HuH-7.5 (cell line): ENCODE measurements around the gene KRTAP10-9.
"Not testable (repeated sequence)": the region's sequence is repeated elsewhere in the genome, so short reads cannot be mapped to it uniquely, and the experiment has no call there.

Source experiments
- DNase-seq: peaks from one replicate; pipeline ENCODE4 v3.0.0; 2011; ENCODE audit warnings: low spot score

Gene KRTAP10-9

GRCh38 chr21:44595524-44595923 lies 31.4 kb upstream of the KRTAP10-9 start:
- DNase-seq: no peak

GRCh38 chr21:44596068-44596725 lies 30.7 kb upstream of the KRTAP10-9 start:
- no peak for DNase-seq

- DNase-seq: no peak
Observed at GRCh38 chr21:44598061-44598460, 28.8 kb upstream of the KRTAP10-9 start.

DNA sequence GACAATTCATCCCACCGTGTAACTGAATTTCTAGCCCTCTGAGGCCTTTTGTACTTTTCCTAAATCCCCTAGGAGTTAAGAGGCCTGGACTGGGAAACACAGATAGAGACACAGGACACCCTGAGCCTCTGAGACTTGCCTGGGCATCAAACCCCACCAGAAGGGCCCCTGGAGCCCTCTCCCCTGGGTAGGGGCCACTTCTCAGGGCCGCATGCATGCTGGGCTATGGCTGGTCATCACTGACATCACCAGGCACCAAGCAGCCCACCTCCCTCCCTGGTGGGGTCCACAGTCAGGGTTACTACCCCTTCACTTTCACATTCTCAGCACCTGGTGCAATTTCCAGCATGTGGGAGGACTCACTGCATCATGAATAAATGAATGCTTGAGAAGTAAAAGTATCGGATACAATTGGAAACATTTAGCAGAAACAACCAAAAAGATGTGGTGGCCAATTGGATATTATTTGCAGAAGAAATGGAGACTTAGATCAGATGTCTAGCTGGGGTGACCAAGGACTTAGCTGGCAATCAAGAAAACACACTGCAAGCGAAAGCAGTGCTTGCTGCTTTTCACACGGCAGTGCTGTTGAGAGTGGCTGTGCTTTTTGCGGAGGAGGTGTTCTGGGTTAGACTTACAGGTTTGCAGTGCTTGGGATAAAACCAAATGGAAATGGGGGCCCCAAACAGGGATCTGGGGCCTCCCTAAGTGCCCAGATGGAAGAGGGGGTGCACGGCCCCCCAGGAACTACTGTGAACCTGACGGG lies 27.4 kb upstream of the KRTAP10-9 start:
- no peak for DNase-seq

- not testable (repeated sequence) for DNase-seq
Observed at GRCh38 chr21:44600118-44600978, 26.5 kb upstream of the KRTAP10-9 start, which contains the start of gene KRTAP10-7. Gene KRTAP10-7, plus strand, starts transcription at chr21:44600597. Its CDS starts 25 bp downstream, at chr21:44600622.

GRCh38 chr21:44601091-44601490 lies 25.8 kb upstream of the KRTAP10-9 start:
- not testable (repeated sequence) for DNase-seq

GRCh38 chr21:44601596-44602462 lies 25.1 kb upstream of the KRTAP10-9 start:
- DNase-seq: no peak

GRCh38 chr21:44602463-44602850 lies 24.4 kb upstream of the KRTAP10-9 start:
- no peak for DNase-seq

- no peak for DNase-seq
Observed at GRCh38 chr21:44603109-44603875, 23.6 kb upstream of the KRTAP10-9 start.

GRCh38 chr21:44603911-44604310 lies 23.0 kb upstream of the KRTAP10-9 start:
- DNase-seq: no peak

- DNase-seq: no peak
Observed at GRCh38 chr21:44606495-44606894, 20.4 kb upstream of the KRTAP10-9 start.

DNA sequence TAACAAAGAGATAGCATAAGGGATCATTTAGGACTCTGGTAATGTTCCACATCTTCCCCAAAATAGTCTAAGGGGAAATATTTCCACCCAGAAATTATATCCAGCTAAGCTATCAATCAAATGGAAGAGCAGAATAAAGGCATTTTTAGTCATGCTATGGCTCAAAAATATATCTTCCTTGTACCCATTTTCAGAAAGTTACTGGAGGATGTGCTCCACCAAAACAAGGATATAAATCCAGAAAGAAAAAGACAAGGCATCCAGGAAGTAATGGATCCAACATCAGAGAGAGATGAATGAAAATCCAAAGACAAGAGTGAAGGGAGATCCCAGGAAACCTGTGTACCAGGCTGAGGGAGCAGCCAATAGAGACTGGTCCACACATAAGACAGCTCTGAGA lies 17.7 kb upstream of the KRTAP10-9 start:
- no peak for DNase-seq

DNA sequence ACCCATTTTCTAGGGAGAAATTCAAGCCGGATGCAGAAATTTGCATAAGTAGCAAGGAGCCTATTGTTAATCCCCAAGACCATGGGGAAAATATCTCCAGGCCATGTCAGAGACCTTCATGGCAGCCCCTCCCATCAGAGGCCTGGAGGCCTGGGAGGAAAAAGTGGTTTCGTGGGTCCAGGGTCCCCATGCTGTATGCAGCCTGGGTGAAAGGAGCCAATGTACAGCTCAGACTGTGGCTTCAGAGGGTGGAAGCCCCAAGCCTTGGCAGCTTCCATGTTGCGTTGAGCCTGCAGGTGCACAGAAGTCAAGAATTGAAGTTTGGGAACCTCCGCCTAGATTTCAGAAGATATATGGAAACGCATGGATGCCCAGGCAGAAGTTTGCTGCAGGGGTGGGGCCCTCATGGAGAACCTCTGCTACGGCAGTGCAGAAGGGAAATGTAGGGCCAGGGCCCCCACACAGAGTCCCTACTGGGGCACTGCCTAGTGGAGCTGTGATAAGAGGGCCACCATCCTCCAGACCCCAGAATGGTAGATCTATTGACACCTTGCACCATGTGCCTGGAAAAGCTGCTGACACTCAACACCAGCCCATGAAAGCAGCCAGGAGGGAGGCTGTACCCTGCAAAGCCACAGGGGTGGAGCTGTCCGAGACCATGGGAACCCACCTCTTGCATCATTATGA lies 16.6 kb upstream of the KRTAP10-9 start:
- not testable (repeated sequence) for DNase-seq

DNA sequence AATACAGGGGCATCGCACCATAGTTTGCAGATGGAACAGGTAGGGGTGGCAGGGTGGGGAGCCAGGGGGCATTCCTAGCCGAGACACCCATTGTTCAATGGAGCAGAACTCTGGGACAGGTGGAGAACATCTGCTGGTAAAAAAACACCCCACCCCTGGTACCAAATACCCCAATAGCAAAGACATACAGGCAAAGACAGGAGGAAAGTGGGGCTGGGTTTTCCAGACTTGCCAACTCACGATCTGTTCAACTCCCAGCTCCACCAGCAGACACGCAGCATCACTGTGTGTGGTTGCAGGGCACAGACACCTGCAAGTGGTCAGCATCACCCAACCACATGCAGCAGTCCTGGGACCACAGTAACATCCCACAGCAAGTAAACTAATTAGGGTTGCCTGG lies 15.3 kb upstream of the KRTAP10-9 start:
- DNase-seq: no peak

- DNase-seq: no peak
Observed at GRCh38 chr21:44612029-44612486, 14.8 kb upstream of the KRTAP10-9 start, which contains the start of gene KRTAP10-8. Gene KRTAP10-8, plus strand, starts transcription at chr21:44612079. Its CDS starts 22 bp downstream, at chr21:44612101.

DNA sequence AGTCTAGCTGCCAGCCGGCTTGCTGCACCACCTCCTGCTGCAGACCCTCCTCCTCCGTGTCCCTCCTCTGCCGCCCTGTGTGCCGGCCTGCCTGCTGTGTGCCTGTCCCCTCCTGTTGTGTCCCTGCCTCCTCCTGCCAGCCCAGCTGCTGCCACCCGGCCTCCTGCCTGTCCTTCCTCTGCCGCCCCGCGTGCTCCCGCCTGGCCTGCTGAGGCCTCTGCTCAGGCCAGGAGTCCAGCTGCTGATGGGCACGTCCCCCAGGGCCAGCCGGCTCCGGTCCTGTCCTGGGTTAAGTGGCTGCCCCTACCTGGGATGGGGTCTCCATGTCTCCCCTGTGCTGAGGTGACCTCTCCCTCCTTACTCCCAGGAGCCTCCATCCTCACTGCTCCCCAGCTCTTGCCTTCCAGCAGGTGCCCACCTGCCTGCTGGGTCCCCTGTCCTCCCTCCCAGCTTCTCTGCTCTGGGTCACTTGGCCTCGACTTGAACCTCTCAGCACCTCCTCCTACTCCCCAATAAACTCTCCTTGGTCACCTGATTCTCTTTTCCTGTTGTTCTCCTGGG lies 14.1 kb upstream of the KRTAP10-9 start:
- no peak for DNase-seq

GRCh38 chr21:44613386-44614155 lies 13.3 kb upstream of the KRTAP10-9 start:
- DNase-seq: no peak

GRCh38 chr21:44614161-44614631 lies 12.7 kb upstream of the KRTAP10-9 start:
- no peak for DNase-seq

DNA sequence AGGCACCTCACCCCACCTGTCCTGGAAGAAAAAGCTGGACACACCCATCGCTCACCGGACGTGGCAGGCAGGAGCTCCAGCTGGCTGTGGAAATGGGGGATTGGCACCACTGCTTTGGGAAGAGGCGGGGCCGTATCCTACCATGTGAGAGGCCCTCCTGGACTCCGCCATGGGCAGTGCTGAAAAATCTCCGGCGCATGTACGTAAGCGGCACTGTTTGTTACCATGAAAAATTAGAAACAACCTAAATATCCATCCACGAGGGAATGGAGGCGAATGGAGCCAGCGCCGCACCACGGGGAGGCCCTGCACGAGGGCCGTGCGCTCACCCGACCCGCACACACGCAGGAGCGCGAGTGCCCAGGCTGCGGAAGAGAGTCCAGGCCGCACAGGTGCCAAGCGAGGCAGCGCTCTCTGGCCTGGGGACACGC lies 11.9 kb upstream of the KRTAP10-9 start:
- DNase-seq: no peak
